T-helper 2 cell treated with Interferon-gamma antibody and Interleukin-4, amounts not matched to agents 5 μg/mL and 100 μg/mL, for 36 hours (primary cell): ENCODE measurements around the gene TMEM184A.

Experiments
- DNase-seq: peaks from one replicate; pipeline ENCODE4 v3.0.0; 2021; ENCODE audit warnings: low spot score
- H3K27ac Mint-ChIP-seq: one replicate; pipeline ENCODE4 v1.8.0; 2021; ENCODE audit warnings: mild to moderate bottlenecking, mixed read lengths
- H3K27me3 Mint-ChIP-seq: one replicate; pipeline ENCODE4 v1.8.0; 2021; ENCODE audit warnings: low read depth, mixed read lengths
- H3K36me3 Mint-ChIP-seq: one replicate; pipeline ENCODE4 v1.8.0; 2021; ENCODE audit warnings: low read depth, mixed read lengths
- H3K4me1 Mint-ChIP-seq: one replicate; pipeline ENCODE4 v1.8.0; 2021; ENCODE audit warnings: low read depth, mixed read lengths
- H3K4me3 Mint-ChIP-seq: one replicate; pipeline ENCODE4 v1.8.0; 2022; ENCODE audit warnings: mild to moderate bottlenecking, moderate library complexity, mixed read lengths
- H3K9me3 Mint-ChIP-seq: one replicate; pipeline ENCODE4 v1.8.0; 2021; ENCODE audit warnings: mixed read lengths

The TMEM184A gene

DNA sequence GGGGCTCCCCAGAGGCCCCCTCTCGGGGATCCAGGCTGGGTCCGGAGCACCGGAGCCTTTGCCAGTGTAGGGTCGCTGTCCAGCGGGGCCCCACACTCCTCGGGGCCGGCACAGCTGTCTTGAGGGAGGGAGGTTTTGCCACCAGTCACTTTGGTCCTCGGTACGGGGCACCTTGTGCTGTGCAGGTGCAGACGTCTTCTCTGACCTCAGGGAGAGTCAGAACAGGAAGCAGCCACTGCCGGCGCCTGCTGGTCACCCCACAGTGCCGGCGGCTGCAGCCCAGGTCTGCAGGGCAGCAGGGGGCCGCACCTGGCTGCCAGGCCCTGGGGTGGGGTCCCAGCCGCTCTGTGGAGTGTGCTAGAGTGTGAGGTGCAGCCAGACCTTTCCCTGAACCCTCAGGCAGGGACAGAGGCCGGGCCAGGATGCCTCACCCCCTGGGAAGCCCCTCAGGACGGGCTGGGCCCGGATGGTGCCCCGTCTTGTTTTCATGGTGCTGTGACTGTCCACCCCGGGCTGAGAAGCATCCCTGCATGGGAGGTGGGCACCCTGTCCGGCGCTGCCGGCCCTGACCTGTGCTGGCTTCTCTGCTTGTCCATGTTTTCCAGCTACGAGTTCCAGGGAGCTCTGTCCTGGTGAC, 17.3 kb downstream of the TMEM184A start:
- peaks cover under 1% of the 10 kb centered on the region for H3K4me1 Mint-ChIP-seq
- no peak overlapping the region for H3K27ac Mint-ChIP-seq
- no peak for DNase-seq
- H3K36me3 Mint-ChIP-seq = peaks cover 12% of the 10 kb centered on the region
- H3K4me3 Mint-ChIP-seq = no peak overlapping the region
- no peaks in the 10 kb centered on the region for H3K9me3 Mint-ChIP-seq
- H3K27me3 Mint-ChIP-seq = no peaks in the 10 kb centered on the region

DNA sequence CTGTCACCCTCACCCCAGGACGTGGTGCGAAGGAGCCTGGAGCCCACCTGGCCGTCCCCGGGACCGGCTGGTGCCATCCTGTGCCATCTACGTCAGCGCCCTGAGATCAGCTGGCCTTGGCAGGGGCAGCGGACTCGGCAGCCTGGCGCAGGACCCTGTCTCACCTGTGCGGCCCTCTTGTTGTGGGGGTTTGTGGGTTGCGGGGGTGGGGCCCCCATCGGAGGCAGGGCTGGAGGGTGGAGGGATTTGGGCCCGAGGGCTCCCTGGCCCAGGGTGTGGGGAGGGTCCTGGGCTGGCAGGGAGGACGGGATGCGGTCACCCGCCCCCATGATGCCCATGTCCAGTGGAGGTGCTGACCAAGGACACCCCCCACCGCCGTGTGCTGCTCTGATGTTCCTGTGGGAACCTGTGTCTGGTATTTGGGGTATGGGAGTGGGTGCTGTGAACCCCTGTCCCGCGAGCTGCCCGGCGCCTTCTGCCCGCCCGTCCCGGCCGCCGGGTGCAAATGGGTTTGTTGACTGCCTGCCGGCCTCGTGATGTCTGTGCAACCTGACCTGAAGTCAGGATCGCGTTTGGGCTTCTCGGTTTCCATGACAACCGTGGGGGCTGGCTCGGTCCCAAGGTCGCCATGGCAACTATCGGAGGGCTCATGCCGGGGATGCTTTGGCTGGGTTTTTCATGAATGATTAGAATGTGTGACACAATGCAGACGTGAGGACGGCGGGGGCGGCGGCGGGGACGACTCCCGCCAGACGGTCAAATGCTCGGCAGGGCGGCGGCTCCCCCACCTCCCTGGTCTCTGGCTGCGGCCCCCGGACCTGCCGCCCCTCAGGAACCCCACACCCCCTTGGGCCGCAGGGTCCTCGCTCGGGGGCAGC, 18.2 kb downstream of the TMEM184A start:
- Mint-ChIP-seq H3K9me3 (no peaks in the 10 kb centered on the region), H3K4me1 (peaks cover 9% of the 10 kb centered on the region), H3K36me3 (peaks cover 12% of the 10 kb centered on the region), H3K27ac (no peak overlapping the region), H3K4me3 (no peak overlapping the region), H3K27me3 (no peaks in the 10 kb centered on the region)
- DNase-seq = no peak

- no peaks in the 10 kb centered on the region for H3K27me3 Mint-ChIP-seq
- H3K4me3 Mint-ChIP-seq = no peak overlapping the region
- H3K27ac Mint-ChIP-seq = no peak overlapping the region
- peaks cover 12% of the 10 kb centered on the region for H3K36me3 Mint-ChIP-seq
- DNase-seq = no peak
- H3K4me1 Mint-ChIP-seq = peaks cover 15% of the 10 kb centered on the region
- H3K9me3 Mint-ChIP-seq = no peaks in the 10 kb centered on the region
Observed at GRCh38 chr7:1536743-1537534, 19.1 kb downstream of the TMEM184A start.

DNA sequence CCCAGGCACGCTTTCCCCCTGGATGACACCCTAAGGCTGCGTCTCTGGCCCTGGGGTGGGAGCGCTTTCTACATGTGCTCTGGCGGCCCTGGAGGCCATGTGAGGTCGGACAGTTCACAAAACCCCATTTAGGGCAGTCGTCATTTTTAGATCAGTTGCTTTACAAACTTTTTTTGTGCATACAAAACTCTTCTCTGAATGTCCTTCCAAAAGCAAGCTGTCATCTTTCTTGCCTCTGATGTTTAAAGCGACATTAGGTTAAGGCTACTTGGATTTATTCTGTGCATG, 19.6 kb downstream of the TMEM184A start:
- peaks cover 11% of the 10 kb centered on the region for H3K36me3 Mint-ChIP-seq
- DNase-seq = no peak
- H3K27me3 Mint-ChIP-seq = no peaks in the 10 kb centered on the region
- H3K9me3 Mint-ChIP-seq = no peaks in the 10 kb centered on the region
- H3K27ac Mint-ChIP-seq = no peak overlapping the region
- H3K4me3 Mint-ChIP-seq = no peak overlapping the region
- H3K4me1 Mint-ChIP-seq = peaks cover 20% of the 10 kb centered on the region

GRCh38 chr7:1535701-1536454, 20.1 kb downstream of the TMEM184A start:
- peaks cover 9% of the 10 kb centered on the region for H3K36me3 Mint-ChIP-seq
- H3K4me1 Mint-ChIP-seq = peaks cover 20% of the 10 kb centered on the region
- H3K27me3 Mint-ChIP-seq = no peaks in the 10 kb centered on the region
- no peak for DNase-seq
- H3K4me3 Mint-ChIP-seq = no peak overlapping the region
- no peaks in the 10 kb centered on the region for H3K9me3 Mint-ChIP-seq
- no peak overlapping the region for H3K27ac Mint-ChIP-seq

GRCh38 chr7:1535100-1535458, 20.9 kb downstream of the TMEM184A start:
- Mint-ChIP-seq H3K9me3 (no peaks in the 10 kb centered on the region), H3K4me1 (peaks cover 20% of the 10 kb centered on the region), H3K36me3 (peaks cover 4% of the 10 kb centered on the region), H3K27ac (no peak overlapping the region), H3K27me3 (no peaks in the 10 kb centered on the region), H3K4me3 (no peak overlapping the region)
- no peak for DNase-seq

- no peak for DNase-seq
- peaks cover 20% of the 10 kb centered on the region for H3K4me1 Mint-ChIP-seq
- H3K9me3 Mint-ChIP-seq = no peaks in the 10 kb centered on the region
- peaks cover 4% of the 10 kb centered on the region for H3K36me3 Mint-ChIP-seq
- H3K27me3 Mint-ChIP-seq = no peaks in the 10 kb centered on the region
- no peak overlapping the region for H3K4me3 Mint-ChIP-seq
- H3K27ac Mint-ChIP-seq = no peak overlapping the region
Observed at GRCh38 chr7:1534330-1535099, 21.5 kb downstream of the TMEM184A start.

DNA sequence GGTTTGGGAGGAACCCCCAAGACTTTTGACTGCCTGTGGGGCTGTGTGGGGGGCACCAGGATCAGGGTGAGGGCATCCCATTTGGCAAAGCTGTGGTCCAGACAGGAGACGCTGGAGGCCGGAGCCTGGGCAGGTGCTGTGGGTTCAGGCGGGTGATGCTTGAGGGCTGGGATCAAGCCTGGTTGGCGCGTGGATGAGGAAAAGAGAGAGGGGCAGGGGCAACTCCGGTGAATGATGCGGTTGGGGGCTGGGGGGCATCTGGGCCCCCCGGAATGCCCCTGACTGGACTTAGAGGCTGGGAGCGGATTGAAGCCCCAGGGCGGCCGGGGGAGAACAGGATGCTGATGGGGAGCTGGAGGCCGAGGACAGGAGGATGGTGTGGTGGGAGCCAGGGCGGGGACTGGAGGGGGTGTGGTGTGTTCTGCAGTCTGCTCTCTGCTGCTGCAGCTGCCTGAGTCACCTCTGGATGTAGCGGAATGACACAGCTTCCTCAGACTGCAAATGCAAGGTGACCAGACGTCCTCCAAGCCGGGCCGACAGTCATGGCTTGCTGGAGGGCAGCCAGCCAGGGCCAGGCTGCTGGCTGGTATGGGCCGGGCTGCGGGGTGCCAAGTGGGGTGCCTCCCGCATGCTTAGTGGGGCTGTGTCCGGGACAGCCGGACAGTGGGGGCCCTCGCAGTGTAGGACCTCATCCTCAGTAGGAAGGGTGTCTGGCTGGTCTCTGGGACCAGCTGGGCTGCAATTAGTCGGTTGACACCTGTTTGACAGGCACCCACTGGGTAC, 22.3 kb downstream of the TMEM184A start:
- peaks cover 4% of the 10 kb centered on the region for H3K36me3 Mint-ChIP-seq
- H3K27ac Mint-ChIP-seq = peak overlapping the region; percentile 91
- no peaks in the 10 kb centered on the region for H3K9me3 Mint-ChIP-seq
- peak; percentile 23 for DNase-seq
- H3K4me3 Mint-ChIP-seq = peak overlapping the region; percentile 90
- no peaks in the 10 kb centered on the region for H3K27me3 Mint-ChIP-seq
- peaks cover 20% of the 10 kb centered on the region for H3K4me1 Mint-ChIP-seq

DNA sequence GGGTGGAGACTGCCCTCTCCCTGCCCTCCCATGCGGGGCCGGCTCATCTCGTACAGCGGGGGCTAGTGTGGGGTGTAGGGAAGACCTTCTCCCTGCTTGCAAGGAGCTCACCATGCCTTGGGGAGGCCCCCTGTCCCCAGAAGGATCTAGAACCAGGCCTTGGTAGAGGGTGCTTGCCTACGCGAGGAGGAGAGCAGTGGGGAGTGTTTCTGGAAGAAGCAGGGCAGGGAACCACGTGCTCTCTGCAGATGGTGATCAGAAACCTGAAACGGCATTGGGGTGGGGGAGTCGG, 22.8 kb downstream of the TMEM184A start:
- peaks cover 20% of the 10 kb centered on the region for H3K4me1 Mint-ChIP-seq
- H3K9me3 Mint-ChIP-seq = no peaks in the 10 kb centered on the region
- no peaks in the 10 kb centered on the region for H3K27me3 Mint-ChIP-seq
- H3K4me3 Mint-ChIP-seq = peak overlapping the region; percentile 90
- peak overlapping the region; percentile 91 for H3K27ac Mint-ChIP-seq
- DNase-seq = no peak
- peaks cover 4% of the 10 kb centered on the region for H3K36me3 Mint-ChIP-seq

GRCh38 chr7:1532456-1533254, 23.4 kb downstream of the TMEM184A start:
- H3K36me3 Mint-ChIP-seq = peaks cover 4% of the 10 kb centered on the region

GRCh38 chr7:1531979-1532455, 24.0 kb downstream of the TMEM184A start:
- peaks cover 20% of the 10 kb centered on the region for H3K4me1 Mint-ChIP-seq
- peak overlapping the region; percentile 91 for H3K27ac Mint-ChIP-seq

More at GRCh38 chr7:1532456-1533254, 23.4 kb downstream of the TMEM184A start:
- no peaks in the 10 kb centered on the region for H3K9me3 Mint-ChIP-seq
- peaks cover 20% of the 10 kb centered on the region for H3K4me1 Mint-ChIP-seq
- H3K4me3 Mint-ChIP-seq = peak overlapping the region; percentile 90
- DNase-seq = peak; percentile 65
- peak overlapping the region; percentile 91 for H3K27ac Mint-ChIP-seq
- no peaks in the 10 kb centered on the region for H3K27me3 Mint-ChIP-seq

More at GRCh38 chr7:1531979-1532455, 24.0 kb downstream of the TMEM184A start:
- peaks cover 4% of the 10 kb centered on the region for H3K36me3 Mint-ChIP-seq
- DNase-seq = no peak
- H3K27me3 Mint-ChIP-seq = no peaks in the 10 kb centered on the region
- no peaks in the 10 kb centered on the region for H3K9me3 Mint-ChIP-seq
- peak overlapping the region; percentile 90 for H3K4me3 Mint-ChIP-seq
